Heart right ventricle (tissue), 16 donors: ENCODE results near the gene CEP57L1. TPM values are rescaled to one million over a fixed set of nuclear protein-coding genes. Genes with fewer than 3 reads are reported as not detected.
A peak's percentile ranks its signal among the peaks of the same experiment; 100 is the strongest.
"Not testable (repeated sequence)": the region's sequence is repeated elsewhere in the genome, so short reads cannot be mapped to it uniquely, and the experiment has no call there.

Source experiments
- ATAC-seq, 8 donors: fragments of 200-7000 bp; cut with Tn5 transposase; one replicate each; pipeline ENCODE4 v1.9.1; 2020; ENCODE audit warnings: mild to moderate bottlenecking in 8 of 8, moderate library complexity in 8 of 8, moderate number of reproducible peaks in 1 of 8
- DNase-seq, 2 donors: peaks; one replicate each; pipeline ENCODE4 v3.0.0-alpha.2; 2020
- H3K27ac ChIP-seq, 10 donors: fragments of 200-600 bp; sonication (generic) in 2 of 10; one replicate each; pipeline versions ENCODE4 v1.5.0 to v1.8.0; 2020 to 2022; ENCODE audit warnings: mild to moderate bottlenecking in 3 of 10
- H3K27me3 ChIP-seq, 7 donors: fragments of 200-600 bp; one replicate each; pipeline ENCODE4 v1.8.0; 2021 to 2022; ENCODE audit warnings: mild to moderate bottlenecking in 2 of 7
- H3K36me3 ChIP-seq, 9 donors: fragments of 200-600 bp; sonication (generic) in 1 of 9; one replicate each; pipeline versions ENCODE4 v1.5.0 to v1.8.0; 2020 to 2022; ENCODE audit warnings: mild to moderate bottlenecking in 2 of 9
- H3K4me1 ChIP-seq, 9 donors: fragments of 200-600 bp; sonication (generic) in 1 of 9; one replicate each; pipeline versions ENCODE4 v1.5.0 to v1.8.0; 2020 to 2022; ENCODE audit warnings: mild to moderate bottlenecking in 4 of 9
- H3K4me3 ChIP-seq, 10 donors: fragments of 200-600 bp; sonication (generic) in 2 of 10; one replicate each; pipeline versions ENCODE4 v1.5.0 to v1.8.0; 2020 to 2022; ENCODE audit warnings: mild to moderate bottlenecking in 7 of 10, moderate library complexity in 2 of 10
- H3K9me3 ChIP-seq, 11 donors: fragments of 200-600 bp in 10 of 11; sonication (generic) in 2 of 11; one replicate each; pipeline versions ENCODE4 v1.5.0 to v1.8.0; 2013 to 2022; ENCODE audit warnings: mild to moderate bottlenecking in 2 of 11, control low read depth in 1 of 11, moderate library complexity in 1 of 11
- WGBS, 2 donors: extraction: QIAGEN DNeasy Blood & Tissue Kit; methylation state at CpG; one replicate each; pipeline ENCODE4 v1.1.7; 2013; ENCODE audit warnings: inconsistent platforms in 1 of 2; 5-methylcytosine and 5-hydroxymethylcytosine counted together
- intact Hi-C, 10 donors: fragments of 100-400 bp; cut with DNase I; formaldehyde crosslinking; loops; one replicate each; pipeline versions ENCODE4 v1.11.1 to v1.14.2; 2022
- polyA plus RNA-seq, 2 donors: library from polyadenylated mRNA; stranded (reverse); fragments of 200-250 nt; gene quantifications; one replicate each; pipeline ENCODE4 v1.2.3, GENCODE V29; 2013
- total RNA-seq, 10 donors: library from RNA; stranded (reverse); fragmentation: NEBNext Ultra II Directional in 3 of 10; extraction: Animal tissue kit (Norgen Biotek cat#: 25700) in 3 of 10; gene quantifications; one replicate each; pipeline versions ENCODE4 v1.2.1 to v1.2.4, GENCODE V29; 2021 to 2023
- TF ChIP-seq, protein P1 (sequence below), 9 donors: fragments of 200-600 bp; sonication (generic) in 2 of 9; IDR thresholded peaks; one replicate each; pipeline versions ENCODE4 v1.5.0 to v1.8.0; 2021 to 2022; ENCODE audit warnings: antibody characterized with exemption in 9 of 9, mild to moderate bottlenecking in 5 of 9, moderate library complexity in 1 of 9
- donor health status: Arrhythmogenic right ventricular cardiomyopathy.
- donor health status: ischemic (EF 13 %, LVEDD 7.1; RV severe dilation, severe dysfunction).
- donor health status: healthy with polysubstance abuse.
- donor health status: DM: no; HTN: yes; CAD: no.
- donor health status: DM: no; HTN: no; CAD: no.
- donor health status: ischemic (EF 25% LVEDD 6.9; RV normal size, moderate dysfunction).
- donor health status: ischemic (EF 25% LVEDD 5.7; RV mildly dilated, moderate dysfunction).
- donor health status: healthy.
- donor health status: DM: yes; HTN: yes; CAD: no.
- donor health status: Ischemic cardiomyopathy.
- donor health status: ischemic (EF 35%, LVEDD 5.7; RV mildly dilated, moderate dysfunction).
- donor health status: nonischemic (EF 11% LVEDD 7.7; RV severe dilation, severe dysfunction).
- donor health status: DM: yes; HTN: yes; CAD: no.
- donor health status: PGD.
- donor health status: ischemic (EF 29% LVEDD 5.4; RV normal size, mild dysfunction).
- donor health status: nonischemic (EF 23%, LVEDD 6.1; RV moderate dilation, normal function).

Gene CEP57L1
- total and polyA plus RNA-seq, 12 donors = 4.2 to 17.4 (median 9.6) TPM

DNA sequence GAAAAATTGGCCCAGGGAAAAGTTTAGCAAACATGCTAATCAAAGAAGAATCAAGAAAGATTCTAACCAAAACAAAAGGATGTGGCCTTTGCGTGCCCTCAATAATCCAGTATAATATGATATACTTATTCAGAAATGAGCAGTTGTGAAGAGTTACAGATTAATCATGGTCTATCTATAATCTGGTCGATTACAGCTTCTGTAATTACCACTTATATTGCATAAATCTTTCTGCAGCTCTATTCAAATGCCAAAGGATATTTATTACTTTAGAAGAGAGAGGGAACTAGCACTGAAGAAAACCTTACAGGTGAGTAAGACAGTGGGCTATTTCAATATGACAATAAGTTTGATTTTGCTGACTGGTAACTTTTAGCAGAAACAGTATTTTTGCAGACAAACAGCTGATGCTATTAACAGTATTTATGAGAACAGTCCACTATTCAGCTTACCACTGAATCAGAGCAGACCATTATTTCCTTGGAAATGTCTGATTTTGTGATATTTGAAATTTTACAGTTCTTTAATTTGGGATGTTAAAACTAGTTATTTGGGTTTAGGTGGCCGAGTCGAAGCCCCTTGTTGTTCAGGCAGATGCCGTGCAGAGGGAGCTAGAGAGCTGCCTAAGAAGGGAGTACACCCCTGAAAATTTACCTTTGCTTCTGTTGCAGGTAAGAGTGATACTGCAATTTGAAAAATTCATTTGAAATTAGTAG lies 92.2 kb downstream of the CEP57L1 start:
- H3K9me3 ChIP-seq = peaks cover 0 to 17% (median 0%) of the 10 kb centered on the region in 11 donors
- H3K27ac ChIP-seq = no peak overlapping the region
- intact Hi-C loops = loop anchor here in 9 of 10 donors (1.0 to 10.0 kb wide), 6 partner anchors 107 to 197 kb away; partner anchors contain the start of gene CD164 (in 7 of the 9)
- WGBS, 2 donors = 33 to 34% methylated on average over 5 of the region's 5 CpGs
- H3K4me3 ChIP-seq = peak overlapping the region in 1 of 10 donors; percentile 22
- peaks cover 0 to 6% (median 0%) of the 10 kb centered on the region in 9 donors for H3K4me1 ChIP-seq
- ATAC-seq (peak in 6 of 8 donors; percentile 55 to 82 (median 70)), DNase-seq (peak; percentile 19 to 30)
- peaks cover 0 to 6% (median 0%) of the 10 kb centered on the region in 7 donors for H3K27me3 ChIP-seq
- TF ChIP-seq, protein P1, sequence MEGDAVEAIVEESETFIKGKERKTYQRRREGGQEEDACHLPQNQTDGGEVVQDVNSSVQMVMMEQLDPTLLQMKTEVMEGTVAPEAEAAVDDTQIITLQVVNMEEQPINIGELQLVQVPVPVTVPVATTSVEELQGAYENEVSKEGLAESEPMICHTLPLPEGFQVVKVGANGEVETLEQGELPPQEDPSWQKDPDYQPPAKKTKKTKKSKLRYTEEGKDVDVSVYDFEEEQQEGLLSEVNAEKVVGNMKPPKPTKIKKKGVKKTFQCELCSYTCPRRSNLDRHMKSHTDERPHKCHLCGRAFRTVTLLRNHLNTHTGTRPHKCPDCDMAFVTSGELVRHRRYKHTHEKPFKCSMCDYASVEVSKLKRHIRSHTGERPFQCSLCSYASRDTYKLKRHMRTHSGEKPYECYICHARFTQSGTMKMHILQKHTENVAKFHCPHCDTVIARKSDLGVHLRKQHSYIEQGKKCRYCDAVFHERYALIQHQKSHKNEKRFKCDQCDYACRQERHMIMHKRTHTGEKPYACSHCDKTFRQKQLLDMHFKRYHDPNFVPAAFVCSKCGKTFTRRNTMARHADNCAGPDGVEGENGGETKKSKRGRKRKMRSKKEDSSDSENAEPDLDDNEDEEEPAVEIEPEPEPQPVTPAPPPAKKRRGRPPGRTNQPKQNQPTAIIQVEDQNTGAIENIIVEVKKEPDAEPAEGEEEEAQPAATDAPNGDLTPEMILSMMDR (IDR thresholded peaks at IDR 0.05) = peak; percentile 77 to 97 (median 95)
- H3K36me3 ChIP-seq = no peaks in the 10 kb centered on the region

- no peak overlapping the region for H3K27ac ChIP-seq
- peaks cover 0 to 17% (median 0%) of the 10 kb centered on the region in 11 donors for H3K9me3 ChIP-seq
- TF ChIP-seq, protein P1 (IDR thresholded peaks at IDR 0.05) = peak in 1 of 9 donors; percentile 22
- peaks cover 0 to 6% (median 0%) of the 10 kb centered on the region in 7 donors for H3K27me3 ChIP-seq
- DNase-seq (no peak), ATAC-seq (peak in 1 of 8 donors; percentile 29)
- WGBS, 2 donors = 16 to 20% methylated on average over 5 of the region's 5 CpGs
- intact Hi-C loops = loop anchor here in 7 of 10 donors (1.0 to 10.0 kb wide), 5 partner anchors 107 to 197 kb away; partner anchors contain the start of gene CD164 (in 5 of the 7)
- peak overlapping the region in 1 of 10 donors; percentile 22 for H3K4me3 ChIP-seq
- H3K4me1 ChIP-seq = peaks cover 0 to 6% (median 0%) of the 10 kb centered on the region in 9 donors
- H3K36me3 ChIP-seq = no peaks in the 10 kb centered on the region
These were observed 92.8 kb downstream of the CEP57L1 start for GRCh38 chr6:109188115-109188411.

DNA sequence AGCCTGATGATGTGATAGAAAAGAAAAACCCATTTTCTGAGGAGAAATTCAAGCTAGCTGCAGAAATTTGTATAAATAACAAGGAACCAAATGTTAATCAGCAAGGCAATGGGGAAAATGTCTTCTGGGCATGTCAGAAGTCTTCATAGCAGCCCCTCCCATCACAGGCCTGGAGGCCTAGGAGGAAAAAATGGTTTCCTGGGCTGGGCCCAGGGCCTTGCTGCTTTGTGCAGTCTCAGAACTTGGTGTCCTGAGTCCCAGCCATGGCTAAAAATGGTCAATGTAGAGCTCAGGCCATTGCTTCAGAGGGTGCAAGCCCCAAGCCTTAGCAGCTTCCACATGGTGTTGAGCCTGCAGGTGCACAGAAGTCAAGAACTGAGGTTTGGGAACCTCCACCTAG lies 96.1 kb downstream of the CEP57L1 start:
- H3K27me3 ChIP-seq, ATAC-seq, DNase-seq, H3K4me3 ChIP-seq, H3K4me1 ChIP-seq, intact Hi-C loops, H3K36me3 ChIP-seq, H3K27ac ChIP-seq: not testable (repeated sequence)
- H3K9me3 ChIP-seq = peaks cover 0 to 17% (median 0%) of the 10 kb centered on the region in 11 donors

- intact Hi-C loops = no loop called here
- WGBS, 2 donors = 97 to 99% methylated on average over 4 of the region's 4 CpGs
- ATAC-seq (no peak), DNase-seq (no peak)
- Histone ChIP-seq H3K27me3 (no peaks in the 10 kb centered on the region), H3K4me3 (no peak overlapping the region), H3K36me3 (no peaks in the 10 kb centered on the region), H3K27ac (no peak overlapping the region), H3K4me1 (peaks cover 0 to 2% (median 0%) of the 10 kb centered on the region in 9 donors), H3K9me3 (peaks cover 0 to 17% (median 0%) of the 10 kb centered on the region in 11 donors)
- TF ChIP-seq, protein P1 (IDR thresholded peaks at IDR 0.05) = no peak
These were observed 97.6 kb downstream of the CEP57L1 start for GRCh38 chr6:109192865-109193264.

- H3K27ac ChIP-seq = no peak overlapping the region
These were observed 99.6 kb downstream of the CEP57L1 start for GRCh38 chr6:109194880-109195279.

More at GRCh38 chr6:109194880-109195279, 99.6 kb downstream of the CEP57L1 start:
- ATAC-seq (no peak), DNase-seq (no peak)
- H3K4me3 ChIP-seq = no peak overlapping the region
- no peaks in the 10 kb centered on the region for H3K27me3 ChIP-seq
- H3K36me3 ChIP-seq = no peaks in the 10 kb centered on the region
- H3K4me1 ChIP-seq = no peaks in the 10 kb centered on the region
- intact Hi-C loops = no loop called here
- TF ChIP-seq, protein P1 (IDR thresholded peaks at IDR 0.05) = no peak
- 73 to 74% methylated on average over 1 of the region's 1 CpG for WGBS, 2 donors
- peaks cover 0 to 17% (median 0%) of the 10 kb centered on the region in 11 donors for H3K9me3 ChIP-seq
